ENCODE data around the gene AP5Z1.

The AP5Z1 gene

GRCh38 chr7:4766666-4767519 lies 8.5 kb upstream of the AP5Z1 start:
- DNase-seq (ENCODE audit: low read depth in 2 of 2): no peak

GRCh38 chr7:4768597-4769569 lies 6.5 kb upstream of the AP5Z1 start:
- DNase-seq (ENCODE audit: low read depth in 2 of 2): no peak

- no peak for DNase-seq (ENCODE audit: low read depth in 2 of 2)
Observed at GRCh38 chr7:4769761-4770160, 5.7 kb upstream of the AP5Z1 start.

GRCh38 chr7:4770886-4771285 lies 4.5 kb upstream of the AP5Z1 start:
- no peak for DNase-seq (ENCODE audit: low read depth in 2 of 2)

DNA sequence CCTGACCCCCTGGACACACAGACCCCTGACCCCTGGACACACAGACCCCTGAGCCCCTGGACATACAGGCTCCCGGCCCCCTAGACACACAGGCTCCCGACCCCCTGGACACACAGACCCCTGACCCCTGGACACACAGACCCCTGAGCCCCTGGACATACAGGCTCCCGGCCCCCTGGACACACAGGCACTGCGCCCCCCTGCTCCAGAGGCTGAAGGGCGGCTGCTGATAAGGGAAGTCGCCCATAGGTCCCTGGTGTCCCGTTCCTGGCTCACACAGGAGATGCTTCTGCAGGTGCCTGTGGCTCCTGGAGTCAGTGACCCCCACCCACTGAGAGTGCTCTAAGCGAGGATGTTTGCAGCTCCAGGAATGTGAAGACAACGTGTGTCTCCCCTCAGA lies 3.7 kb upstream of the AP5Z1 start:
- no peak for DNase-seq (ENCODE audit: low read depth in 2 of 2)

GRCh38 chr7:4772306-4772705 lies 3.1 kb upstream of the AP5Z1 start:
- DNase-seq (ENCODE audit: low read depth in 2 of 2): no peak

DNA sequence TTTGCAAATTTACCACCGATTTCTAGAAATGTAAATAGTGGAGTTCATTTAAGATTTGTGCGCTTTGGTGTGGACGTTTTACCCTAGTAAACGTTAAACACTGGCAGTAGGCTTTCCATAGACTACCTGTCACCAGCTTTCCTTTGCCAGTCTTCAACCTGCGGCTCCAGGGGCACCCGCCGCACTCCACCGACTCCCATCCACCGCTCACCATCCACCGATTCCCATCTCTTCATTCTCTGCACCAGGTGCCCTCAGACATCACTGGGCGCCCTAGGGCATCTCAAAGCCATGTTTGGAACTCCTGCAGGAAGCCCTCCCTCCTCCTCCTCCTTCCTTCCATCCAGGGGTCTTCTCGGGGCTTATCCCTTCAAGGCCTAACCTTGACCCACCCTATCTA lies 1.4 kb upstream of the AP5Z1 start:
- no peak for DNase-seq (ENCODE audit: low read depth in 2 of 2)

GRCh38 chr7:4774658-4775249 lies 669 bp upstream of the AP5Z1 start:
- peak in 1 of 2 experiments; percentile 17 for DNase-seq (ENCODE audit: low read depth in 2 of 2)

DNA sequence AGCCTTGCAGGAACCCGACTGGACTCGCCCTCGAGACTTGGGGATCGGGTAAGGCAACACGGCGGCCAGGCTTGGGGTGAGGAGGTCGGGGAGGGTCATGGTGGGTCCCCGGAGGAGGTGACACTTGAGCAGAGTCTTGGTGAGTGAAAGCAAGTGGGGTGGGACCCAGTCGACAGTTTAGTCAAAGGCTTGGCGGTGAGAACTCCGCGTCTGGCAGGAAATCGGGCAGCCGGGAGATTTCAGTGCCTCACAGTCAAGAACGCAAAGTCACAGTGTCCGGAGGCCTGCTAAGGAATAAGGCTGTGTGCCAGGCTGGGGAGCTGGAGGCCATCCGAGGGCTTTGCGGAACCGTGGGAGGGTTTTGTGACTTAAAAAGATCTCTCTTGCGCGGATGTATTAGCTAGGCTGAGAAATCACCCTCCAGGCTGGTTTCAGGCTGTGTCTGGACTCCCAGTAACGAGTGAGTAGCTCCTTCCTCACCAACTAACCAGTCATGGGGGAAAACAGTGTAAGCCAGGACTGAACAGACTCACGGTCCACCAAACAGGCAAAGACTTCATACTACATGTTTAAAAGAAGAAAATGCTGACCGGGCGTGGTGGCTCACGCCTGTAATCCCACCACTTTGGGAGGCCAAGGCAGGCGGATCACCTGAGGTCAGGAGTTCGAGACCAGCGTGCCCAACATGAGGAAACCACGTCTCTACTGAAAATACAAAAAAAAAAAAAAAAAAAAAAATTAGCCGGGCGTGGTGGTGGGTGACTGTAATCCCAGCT lies 613 bp downstream of the AP5Z1 start:
- DNase-seq (ENCODE audit: low read depth in 2 of 2): peak; percentile 11 to 13

DNA sequence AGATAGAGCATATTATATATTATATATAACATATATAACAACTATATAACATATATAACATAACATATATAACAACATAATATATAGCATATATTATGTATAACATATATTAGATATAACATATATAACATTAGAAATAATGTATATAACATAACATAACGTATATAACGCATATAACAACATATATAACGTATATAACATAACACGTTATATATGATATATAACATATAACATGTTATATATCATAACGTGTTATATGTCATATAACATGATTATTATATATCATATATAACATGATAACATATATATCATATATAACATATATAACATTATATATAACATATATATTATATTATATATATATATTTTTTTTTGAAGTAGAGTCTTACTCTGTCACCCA lies 3.7 kb downstream of the AP5Z1 start:
- DNase-seq (ENCODE audit: low read depth in 2 of 2): no peak

DNA sequence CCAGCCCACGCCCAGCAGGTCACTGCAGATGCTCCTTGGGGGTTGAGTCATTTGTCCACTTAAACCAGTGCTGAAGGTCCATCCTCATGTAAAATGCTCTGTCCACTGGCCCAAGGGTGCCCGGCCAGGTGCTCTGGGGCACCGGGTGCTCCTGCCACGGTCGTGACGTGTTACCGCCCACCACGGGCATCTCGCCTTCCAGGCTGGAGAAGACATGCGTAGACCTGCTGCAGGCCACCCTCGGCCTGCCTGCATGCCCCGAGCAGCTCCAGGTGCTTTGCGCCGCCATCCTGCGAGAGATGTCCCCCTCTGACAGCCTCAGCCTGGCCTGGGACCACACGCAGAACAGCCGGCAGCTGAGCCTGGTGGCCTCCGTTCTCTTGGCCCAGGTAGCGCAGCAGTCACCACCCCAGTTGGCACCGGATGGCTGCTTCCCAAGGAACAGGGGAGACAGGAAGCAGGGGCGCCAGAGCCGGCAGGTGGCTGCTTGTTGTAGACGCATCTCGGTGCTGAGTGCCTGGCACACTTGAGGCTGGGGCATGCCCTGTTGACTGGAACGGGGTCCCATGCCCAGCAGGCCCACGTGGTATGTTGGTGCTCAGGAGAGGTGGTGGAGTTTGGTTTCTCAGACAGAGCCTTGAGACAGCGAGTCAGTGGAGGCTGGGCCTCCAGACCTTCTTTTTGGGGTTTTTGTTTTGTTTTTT lies 6.1 kb downstream of the AP5Z1 start:
- DNase-seq (ENCODE audit: low read depth in 2 of 2): no peak

DNA sequence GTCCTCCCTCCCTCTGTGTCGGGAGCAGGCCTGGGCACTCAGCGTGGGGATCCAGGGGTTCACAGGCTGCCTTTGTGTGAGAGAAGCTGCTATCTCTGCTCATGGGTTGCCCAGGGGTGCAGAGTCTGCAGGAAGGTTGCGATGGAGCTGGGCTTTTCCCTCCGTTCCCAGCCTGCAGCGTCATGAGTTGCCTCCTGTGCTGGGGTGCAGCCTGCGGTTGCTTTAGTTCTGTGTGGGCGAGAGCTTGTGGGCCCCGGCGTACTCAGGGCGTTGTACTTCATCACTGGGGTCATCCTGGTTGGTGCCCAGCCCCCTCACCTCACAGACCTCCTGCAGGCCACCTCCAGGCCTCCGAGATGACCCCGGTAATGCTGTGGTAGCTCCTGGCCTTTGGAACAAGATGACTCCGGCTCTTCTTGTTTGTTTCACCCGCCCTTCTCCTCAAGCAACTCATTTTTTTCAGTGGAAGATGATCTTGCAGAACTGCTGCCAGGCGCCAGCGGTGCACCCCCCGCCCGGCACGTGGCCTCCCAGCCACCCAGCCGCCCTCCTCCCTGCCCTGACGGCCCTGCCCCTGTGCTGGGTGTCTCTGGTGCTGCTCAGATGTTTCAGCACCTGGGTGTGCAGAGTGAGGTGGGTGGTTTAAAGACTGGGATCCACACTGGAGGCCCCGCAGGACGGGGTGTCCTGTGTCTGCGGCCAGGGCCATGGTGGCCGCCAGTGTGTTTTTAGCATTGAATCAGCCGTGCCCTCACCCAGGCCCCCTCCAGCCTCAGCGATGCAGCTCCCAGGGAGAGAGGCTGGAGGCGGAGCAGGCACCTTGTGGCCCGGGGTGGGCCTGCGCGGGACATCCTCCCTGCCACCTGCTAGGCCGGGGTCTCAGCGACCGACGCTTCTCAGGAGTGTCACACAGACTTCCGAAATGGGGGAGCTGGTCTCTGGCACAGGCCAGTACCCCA lies 7.2 kb downstream of the AP5Z1 start:
- DNase-seq (ENCODE audit: low read depth in 2 of 2): no peak

DNA sequence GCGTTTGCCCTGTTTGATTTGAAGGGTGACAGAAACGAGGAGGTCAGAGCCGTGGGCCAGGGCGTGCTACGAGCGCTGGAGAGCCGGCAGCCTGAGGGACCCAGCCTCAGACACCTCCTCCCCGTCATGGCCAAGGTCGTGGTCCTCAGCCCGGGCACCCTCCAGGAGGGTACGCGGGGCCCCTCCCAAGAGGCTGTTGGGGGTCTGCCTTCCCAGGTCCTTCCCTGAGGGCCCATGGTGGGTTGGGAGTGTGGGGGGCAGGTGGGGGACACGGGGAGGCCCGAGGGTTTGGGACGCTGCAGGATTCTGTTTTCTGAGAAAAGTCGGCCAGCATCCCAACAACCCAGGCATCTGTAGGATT lies 7.8 kb downstream of the AP5Z1 start:
- no peak for DNase-seq (ENCODE audit: low read depth in 2 of 2)

DNA sequence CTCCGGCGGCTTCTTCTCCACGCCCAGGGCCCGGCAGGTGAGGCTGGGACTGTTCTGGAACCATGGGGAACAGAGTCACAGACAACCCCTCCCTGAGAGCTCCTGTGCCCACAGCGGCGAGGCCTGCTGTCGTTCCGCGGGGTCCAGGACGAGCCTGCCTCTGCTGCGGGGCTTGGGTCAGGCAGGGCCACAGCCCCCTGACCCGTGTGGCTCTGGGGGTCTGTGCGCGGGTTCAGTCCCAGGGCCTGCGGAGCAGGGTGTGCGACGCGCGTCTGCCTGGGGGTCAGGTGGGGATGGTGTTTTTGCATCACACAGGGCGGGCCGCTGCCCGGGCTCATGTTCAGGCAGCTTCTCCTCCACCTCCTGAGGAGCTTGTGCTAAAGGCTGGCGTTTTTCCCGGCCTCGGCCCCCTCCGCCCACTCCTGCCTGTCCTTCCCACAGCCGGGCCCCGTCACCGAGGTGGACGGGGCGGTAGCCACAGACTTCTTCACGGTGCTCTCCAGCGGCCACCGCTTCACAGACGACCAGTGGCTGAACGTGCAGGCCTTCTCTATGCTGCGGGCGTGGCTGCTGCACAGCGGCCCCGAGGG lies 8.4 kb downstream of the AP5Z1 start:
- no peak for DNase-seq (ENCODE audit: low read depth in 2 of 2)

DNA sequence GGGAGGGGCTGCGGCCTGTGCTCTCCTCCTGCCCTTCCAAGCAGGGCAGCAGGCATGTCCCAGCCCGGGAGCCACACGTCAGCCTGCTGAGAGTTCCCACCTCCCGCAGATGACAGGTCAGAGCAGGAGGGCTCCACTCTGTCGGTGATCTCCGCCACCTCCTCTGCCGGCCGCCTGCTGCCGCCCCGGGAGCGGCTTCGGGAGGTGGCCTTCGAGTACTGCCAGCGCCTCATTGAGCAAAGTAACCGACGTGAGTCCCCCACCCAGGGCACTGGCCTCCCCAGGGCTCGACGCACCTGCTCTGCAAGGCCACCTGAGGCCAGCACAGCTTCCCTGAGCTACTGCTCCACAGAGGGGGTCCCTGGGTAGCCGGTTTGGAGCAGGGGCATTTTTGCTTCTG lies 9.4 kb downstream of the AP5Z1 start:
- DNase-seq (ENCODE audit: low read depth in 2 of 2): no peak

DNA sequence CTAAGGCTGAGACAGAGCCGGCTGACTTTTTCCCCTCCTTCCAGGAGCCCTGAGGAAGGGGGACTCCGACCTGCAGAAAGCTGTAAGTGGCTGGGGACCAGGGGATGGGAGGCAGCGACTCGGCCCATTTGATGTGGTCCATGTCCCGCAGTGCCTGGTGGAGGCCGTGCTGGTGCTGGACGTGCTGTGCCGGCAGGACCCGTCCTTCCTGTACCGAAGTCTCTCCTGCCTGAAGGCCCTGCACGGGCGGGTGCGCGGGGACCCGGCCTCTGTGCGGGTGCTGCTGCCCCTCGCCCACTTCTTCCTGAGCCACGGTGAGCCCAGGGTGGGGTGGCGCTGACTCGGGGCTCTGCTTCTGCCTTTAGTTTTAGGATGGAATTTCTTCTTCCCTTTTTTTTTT lies 9.9 kb downstream of the AP5Z1 start:
- DNase-seq (ENCODE audit: low read depth in 2 of 2): no peak

- no peak for DNase-seq (ENCODE audit: low read depth in 2 of 2)
Observed at GRCh38 chr7:4786015-4786414, 10.6 kb downstream of the AP5Z1 start.

DNA sequence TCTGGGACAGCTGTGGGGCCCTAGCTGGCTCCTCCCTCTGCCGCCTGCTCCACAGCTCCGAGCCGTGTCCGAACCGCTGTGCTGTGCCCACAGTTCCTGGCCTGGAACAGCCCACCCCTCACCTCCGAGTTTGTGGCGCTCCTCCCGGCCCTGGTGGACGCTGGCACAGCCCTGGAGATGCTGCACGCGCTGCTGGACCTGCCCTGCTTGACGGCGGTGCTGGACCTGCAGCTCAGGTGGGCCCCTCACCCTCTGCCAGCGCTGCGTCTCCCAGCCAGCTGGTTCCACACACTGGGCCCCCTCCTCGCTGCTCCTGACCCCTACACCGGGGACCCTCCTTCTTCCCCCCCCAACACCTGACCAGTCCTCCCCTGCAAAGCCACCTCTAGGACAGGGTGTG lies 12.1 kb downstream of the AP5Z1 start:
- DNase-seq (ENCODE audit: low read depth in 2 of 2): no peak

DNA sequence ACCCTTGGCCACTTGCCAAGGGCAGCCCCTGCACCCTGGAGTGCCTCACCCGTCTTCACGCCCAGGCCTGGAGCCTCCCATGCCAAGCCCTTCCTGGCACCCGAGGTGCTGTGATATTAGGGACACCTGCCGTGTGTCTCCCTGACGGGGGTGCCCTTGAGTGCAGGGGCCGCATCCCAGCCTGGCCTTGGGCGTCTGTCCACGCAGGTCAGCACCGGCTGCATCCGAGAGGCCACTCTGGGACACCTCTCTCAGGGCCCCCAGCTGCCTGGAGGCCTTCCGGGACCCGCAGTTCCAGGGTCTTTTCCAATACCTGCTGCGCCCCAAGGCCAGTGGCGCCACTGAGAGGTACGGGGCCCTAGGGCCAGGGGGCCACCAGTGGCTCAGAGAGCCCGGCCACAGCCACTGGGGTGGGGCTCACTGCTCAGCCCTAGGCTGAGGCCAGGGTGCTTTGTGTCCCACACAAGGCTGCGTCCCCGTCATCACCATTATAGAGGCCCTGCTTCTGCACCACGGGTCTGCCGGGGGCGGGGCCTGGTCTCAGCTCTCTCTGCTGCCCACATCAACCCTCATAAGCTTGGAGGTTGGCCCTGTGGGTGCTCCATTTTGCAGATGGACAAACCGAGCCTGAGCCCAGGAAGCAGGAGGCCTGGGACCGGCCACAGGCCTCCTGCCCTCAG lies 12.7 kb downstream of the AP5Z1 start:
- no peak for DNase-seq (ENCODE audit: low read depth in 2 of 2)

All from stimulated activated CD4-positive, alpha-beta T cell treated with anti-CD3 and anti-CD28 coated beads, Interleukin-12 subunit alpha, Interleukin-12 subunit beta, amount 100 ng/mL, for 24 hours (primary cell).